HepG2 (cell line): ENCODE data around the gene HABP4. TPM values are rescaled to one million over a fixed set of nuclear protein-coding genes. Genes with fewer than 3 reads are reported as not detected.

Source experiments
- ATF1 ChIP-seq: IDR thresholded peaks from 2 replicates; pipeline ENCODE4 v1.6.1; 2016; ENCODE audit warnings: mild to moderate bottlenecking, control low read depth
- CAMTA2 ChIP-seq: sonication (generic); formaldehyde crosslinking; IDR thresholded peaks from 2 replicates; pipeline ENCODE4 v1.4.0; 2020; ENCODE audit warnings: mild to moderate bottlenecking, missing genetic modification reagents, borderline replicate concordance
- KMT2B ChIP-seq: IDR thresholded peaks from 2 replicates; pipeline ENCODE4 v1.6.1; 2016; ENCODE audit warnings: missing genetic modification reagents, missing compliant biosample characterization
- MTF1 ChIP-seq: sonication (generic); formaldehyde crosslinking; IDR thresholded peaks from 2 replicates; pipeline ENCODE4 v1.5.0; 2020; ENCODE audit warnings: missing genetic modification reagents
- NPAS2 ChIP-seq: sonication (generic); formaldehyde crosslinking; IDR thresholded peaks from 2 replicates; pipeline ENCODE4 v1.8.0; 2022; ENCODE audit warnings: mild to moderate bottlenecking, missing genetic modification reagents, borderline replicate concordance
- RARG ChIP-seq: sonication (generic); formaldehyde crosslinking; IDR thresholded peaks from 2 replicates; pipeline ENCODE4 v1.4.0; 2020; ENCODE audit warnings: low read depth, mild to moderate bottlenecking, missing genetic modification reagents
- RORA ChIP-seq: sonication (generic); formaldehyde crosslinking; IDR thresholded peaks from 2 replicates; pipeline ENCODE4 v1.5.0; 2020; ENCODE audit warnings: mild to moderate bottlenecking, missing genetic modification reagents, moderate library complexity
- SPEN ChIP-seq: sonication (generic); formaldehyde crosslinking; IDR thresholded peaks from 2 replicates; pipeline ENCODE4 v1.5.1; 2020; ENCODE audit warnings: low read depth, mild to moderate bottlenecking, missing genetic modification reagents
- SRSF1 ChIP-seq: fragments of 200-400 bp; formaldehyde crosslinking; optimal IDR thresholded peaks from 2 replicates; pipeline ENCODE3; 2017; ENCODE audit warnings: mild to moderate bottlenecking, low read depth, low read length, moderate library complexity
- ZNF282 ChIP-seq: fragments of 450-650 bp; IDR thresholded peaks from 2 replicates; pipeline ENCODE4 v1.6.1; 2018; ENCODE audit not compliant: partially characterized antibody
- polyA plus RNA-seq, 8 experiments: library from polyadenylated mRNA; depleted of rRNA in 3 of 8; stranded (reverse) in 7 of 8; unstranded in 1 of 8; fragments of >200 nt; fragmentation: Illumina TruSeq in 4 of 8; extraction: Trizol in 4 of 8; gene quantifications; 2 replicates each; pipeline versions ENCODE4 v1.2.1 to v1.2.3, GENCODE V29; 2011 to 2016; ENCODE audit warnings: low read depth in 4 of 8, missing spikeins in 1 of 8, mixed read lengths in 1 of 8; ENCODE audit not compliant: insufficient read depth in 1 of 8
- total RNA-seq, 5 experiments: library from RNA; depleted of rRNA; stranded (reverse); fragments of >200 nt; fragmentation: Illumina TruSeq; extraction: Trizol; gene quantifications; 2 replicates each; pipeline ENCODE4 v1.2.3, GENCODE V29; 2016; ENCODE audit warnings: low read depth in 1 of 5
- TF ChIP-seq, protein P1 (sequence below): fragments of 450-650 bp; IDR thresholded peaks from 2 replicates; pipeline ENCODE4 v1.6.1; 2017; ENCODE audit warnings: mild to moderate bottlenecking
- TF ChIP-seq, protein P2 (sequence below): sonication (generic); formaldehyde crosslinking; IDR thresholded peaks from 2 replicates; pipeline ENCODE4 v1.4.0; 2020; ENCODE audit warnings: mild to moderate bottlenecking, missing genetic modification reagents, borderline replicate concordance
- TF ChIP-seq, protein P3 (sequence below): sonication (generic); formaldehyde crosslinking; IDR thresholded peaks from 2 replicates; pipeline ENCODE4 v1.9.0; 2021; ENCODE audit warnings: missing genetic modification reagents, borderline replicate concordance
- TF ChIP-seq, protein P4 (sequence below): sonication (generic); formaldehyde crosslinking; IDR thresholded peaks from 2 replicates; pipeline ENCODE4 v1.8.1; 2023; ENCODE audit warnings: mild to moderate bottlenecking, moderate library complexity, missing genetic modification reagents
- TF ChIP-seq, protein P5 (sequence below): sonication (generic); formaldehyde crosslinking; conservative IDR thresholded peaks from 2 replicates; pipeline ENCODE4 v1.4.0; 2020; ENCODE audit warnings: missing genetic modification reagents
- TF ChIP-seq, protein P6 (sequence below): sonication (generic); formaldehyde crosslinking; IDR thresholded peaks from 2 replicates; pipeline ENCODE4 v1.8.1; 2023; ENCODE audit warnings: missing genetic modification reagents, inconsistent platforms, borderline replicate concordance

HABP4 gene
- total and polyA plus RNA-seq, 2 of the 13 experiments (the other 11 are each of a cell fraction or from before 2014, with no cell fraction given): 14.3 to 26.6 TPM

DNA sequence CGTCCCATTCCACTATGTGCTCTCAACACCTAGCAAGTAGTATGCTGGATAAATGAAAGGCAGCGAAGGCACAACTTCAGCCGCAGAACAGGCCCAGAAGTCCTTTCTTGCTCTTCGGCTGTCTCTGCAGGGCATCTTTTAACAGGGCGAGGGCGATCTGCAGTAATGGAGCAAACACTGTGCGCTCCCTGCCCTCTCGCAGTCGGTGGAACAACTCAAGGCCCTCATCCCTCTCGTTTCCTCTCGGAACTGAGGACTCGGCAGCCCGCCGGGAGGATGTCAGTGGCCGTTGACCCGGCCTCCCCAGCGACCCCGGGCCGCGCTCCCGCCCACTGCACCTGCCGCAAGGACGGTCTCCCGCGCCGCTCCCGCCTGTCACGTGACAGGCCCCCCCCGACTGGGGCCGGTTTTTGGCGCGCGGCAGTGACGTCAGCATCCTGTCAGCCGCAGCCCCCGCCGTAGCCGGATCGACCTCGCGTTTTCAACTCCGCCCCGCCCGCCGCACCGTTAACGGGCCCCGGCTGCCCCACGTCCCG lies 32.9 kb upstream of the HABP4 start (continued):
- TF ChIP-seq, protein P1, sequence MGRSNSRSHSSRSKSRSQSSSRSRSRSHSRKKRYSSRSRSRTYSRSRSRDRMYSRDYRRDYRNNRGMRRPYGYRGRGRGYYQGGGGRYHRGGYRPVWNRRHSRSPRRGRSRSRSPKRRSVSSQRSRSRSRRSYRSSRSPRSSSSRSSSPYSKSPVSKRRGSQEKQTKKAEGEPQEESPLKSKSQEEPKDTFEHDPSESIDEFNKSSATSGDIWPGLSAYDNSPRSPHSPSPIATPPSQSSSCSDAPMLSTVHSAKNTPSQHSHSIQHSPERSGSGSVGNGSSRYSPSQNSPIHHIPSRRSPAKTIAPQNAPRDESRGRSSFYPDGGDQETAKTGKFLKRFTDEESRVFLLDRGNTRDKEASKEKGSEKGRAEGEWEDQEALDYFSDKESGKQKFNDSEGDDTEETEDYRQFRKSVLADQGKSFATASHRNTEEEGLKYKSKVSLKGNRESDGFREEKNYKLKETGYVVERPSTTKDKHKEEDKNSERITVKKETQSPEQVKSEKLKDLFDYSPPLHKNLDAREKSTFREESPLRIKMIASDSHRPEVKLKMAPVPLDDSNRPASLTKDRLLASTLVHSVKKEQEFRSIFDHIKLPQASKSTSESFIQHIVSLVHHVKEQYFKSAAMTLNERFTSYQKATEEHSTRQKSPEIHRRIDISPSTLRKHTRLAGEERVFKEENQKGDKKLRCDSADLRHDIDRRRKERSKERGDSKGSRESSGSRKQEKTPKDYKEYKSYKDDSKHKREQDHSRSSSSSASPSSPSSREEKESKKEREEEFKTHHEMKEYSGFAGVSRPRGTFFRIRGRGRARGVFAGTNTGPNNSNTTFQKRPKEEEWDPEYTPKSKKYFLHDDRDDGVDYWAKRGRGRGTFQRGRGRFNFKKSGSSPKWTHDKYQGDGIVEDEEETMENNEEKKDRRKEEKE: no peak
- TF ChIP-seq, protein P2, sequence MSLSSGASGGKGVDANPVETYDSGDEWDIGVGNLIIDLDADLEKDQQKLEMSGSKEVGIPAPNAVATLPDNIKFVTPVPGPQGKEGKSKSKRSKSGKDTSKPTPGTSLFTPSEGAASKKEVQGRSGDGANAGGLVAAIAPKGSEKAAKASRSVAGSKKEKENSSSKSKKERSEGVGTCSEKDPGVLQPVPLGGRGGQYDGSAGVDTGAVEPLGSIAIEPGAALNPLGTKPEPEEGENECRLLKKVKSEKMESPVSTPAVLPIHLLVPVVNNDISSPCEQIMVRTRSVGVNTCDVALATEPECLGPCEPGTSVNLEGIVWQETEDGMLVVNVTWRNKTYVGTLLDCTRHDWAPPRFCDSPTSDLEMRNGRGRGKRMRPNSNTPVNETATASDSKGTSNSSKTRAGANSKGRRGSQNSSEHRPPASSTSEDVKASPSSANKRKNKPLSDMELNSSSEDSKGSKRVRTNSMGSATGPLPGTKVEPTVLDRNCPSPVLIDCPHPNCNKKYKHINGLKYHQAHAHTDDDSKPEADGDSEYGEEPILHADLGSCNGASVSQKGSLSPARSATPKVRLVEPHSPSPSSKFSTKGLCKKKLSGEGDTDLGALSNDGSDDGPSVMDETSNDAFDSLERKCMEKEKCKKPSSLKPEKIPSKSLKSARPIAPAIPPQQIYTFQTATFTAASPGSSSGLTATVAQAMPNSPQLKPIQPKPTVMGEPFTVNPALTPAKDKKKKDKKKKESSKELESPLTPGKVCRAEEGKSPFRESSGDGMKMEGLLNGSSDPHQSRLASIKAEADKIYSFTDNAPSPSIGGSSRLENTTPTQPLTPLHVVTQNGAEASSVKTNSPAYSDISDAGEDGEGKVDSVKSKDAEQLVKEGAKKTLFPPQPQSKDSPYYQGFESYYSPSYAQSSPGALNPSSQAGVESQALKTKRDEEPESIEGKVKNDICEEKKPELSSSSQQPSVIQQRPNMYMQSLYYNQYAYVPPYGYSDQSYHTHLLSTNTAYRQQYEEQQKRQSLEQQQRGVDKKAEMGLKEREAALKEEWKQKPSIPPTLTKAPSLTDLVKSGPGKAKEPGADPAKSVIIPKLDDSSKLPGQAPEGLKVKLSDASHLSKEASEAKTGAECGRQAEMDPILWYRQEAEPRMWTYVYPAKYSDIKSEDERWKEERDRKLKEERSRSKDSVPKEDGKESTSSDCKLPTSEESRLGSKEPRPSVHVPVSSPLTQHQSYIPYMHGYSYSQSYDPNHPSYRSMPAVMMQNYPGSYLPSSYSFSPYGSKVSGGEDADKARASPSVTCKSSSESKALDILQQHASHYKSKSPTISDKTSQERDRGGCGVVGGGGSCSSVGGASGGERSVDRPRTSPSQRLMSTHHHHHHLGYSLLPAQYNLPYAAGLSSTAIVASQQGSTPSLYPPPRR: peak; percentile 88
- TF ChIP-seq, protein P3, sequence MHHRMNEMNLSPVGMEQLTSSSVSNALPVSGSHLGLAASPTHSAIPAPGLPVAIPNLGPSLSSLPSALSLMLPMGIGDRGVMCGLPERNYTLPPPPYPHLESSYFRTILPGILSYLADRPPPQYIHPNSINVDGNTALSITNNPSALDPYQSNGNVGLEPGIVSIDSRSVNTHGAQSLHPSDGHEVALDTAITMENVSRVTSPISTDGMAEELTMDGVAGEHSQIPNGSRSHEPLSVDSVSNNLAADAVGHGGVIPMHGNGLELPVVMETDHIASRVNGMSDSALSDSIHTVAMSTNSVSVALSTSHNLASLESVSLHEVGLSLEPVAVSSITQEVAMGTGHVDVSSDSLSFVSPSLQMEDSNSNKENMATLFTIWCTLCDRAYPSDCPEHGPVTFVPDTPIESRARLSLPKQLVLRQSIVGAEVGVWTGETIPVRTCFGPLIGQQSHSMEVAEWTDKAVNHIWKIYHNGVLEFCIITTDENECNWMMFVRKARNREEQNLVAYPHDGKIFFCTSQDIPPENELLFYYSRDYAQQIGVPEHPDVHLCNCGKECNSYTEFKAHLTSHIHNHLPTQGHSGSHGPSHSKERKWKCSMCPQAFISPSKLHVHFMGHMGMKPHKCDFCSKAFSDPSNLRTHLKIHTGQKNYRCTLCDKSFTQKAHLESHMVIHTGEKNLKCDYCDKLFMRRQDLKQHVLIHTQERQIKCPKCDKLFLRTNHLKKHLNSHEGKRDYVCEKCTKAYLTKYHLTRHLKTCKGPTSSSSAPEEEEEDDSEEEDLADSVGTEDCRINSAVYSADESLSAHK (CRISPR knock-in tag): no peak
- TF ChIP-seq RORA: no peak
- TF ChIP-seq, protein P4, sequence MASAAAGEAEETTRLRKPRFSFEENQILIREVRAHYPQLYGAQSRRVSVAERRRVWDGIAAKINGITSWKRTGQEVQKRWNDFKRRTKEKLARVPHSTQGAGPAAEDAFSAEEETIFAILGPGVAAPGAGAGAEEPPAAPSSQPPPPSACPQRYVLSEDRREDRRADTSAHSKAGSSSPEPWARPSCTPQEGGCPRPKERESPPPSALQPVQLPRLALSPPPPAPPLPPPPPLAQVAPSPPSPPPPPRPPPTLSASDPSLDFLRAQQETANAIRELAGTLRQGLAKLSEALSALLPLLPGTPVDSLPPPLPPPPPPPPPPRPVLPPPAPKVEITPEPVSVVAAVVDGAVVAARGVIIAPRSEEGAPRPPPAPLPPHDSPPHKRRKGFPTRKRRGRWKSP (CRISPR knock-in tag): peak; percentile 66; the same call in 1 of the 2 replicates
- TF ChIP-seq, protein P5, sequence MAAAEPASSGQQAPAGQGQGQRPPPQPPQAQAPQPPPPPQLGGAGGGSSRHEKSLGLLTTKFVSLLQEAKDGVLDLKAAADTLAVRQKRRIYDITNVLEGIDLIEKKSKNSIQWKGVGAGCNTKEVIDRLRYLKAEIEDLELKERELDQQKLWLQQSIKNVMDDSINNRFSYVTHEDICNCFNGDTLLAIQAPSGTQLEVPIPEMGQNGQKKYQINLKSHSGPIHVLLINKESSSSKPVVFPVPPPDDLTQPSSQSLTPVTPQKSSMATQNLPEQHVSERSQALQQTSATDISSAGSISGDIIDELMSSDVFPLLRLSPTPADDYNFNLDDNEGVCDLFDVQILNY (CRISPR knock-in tag): peak; percentile 92
- peak; percentile 70 for TF ChIP-seq SRSF1
- TF ChIP-seq CAMTA2 (CRISPR knock-in tag): 0 out of 2 replicates have a peak, but pooled peaks have one; percentile 74
- TF ChIP-seq ATF1 (CRISPR knock-in tag): peak; percentile 90
- no peak for TF ChIP-seq NPAS2 (CRISPR knock-in tag)
- TF ChIP-seq, protein P6, sequence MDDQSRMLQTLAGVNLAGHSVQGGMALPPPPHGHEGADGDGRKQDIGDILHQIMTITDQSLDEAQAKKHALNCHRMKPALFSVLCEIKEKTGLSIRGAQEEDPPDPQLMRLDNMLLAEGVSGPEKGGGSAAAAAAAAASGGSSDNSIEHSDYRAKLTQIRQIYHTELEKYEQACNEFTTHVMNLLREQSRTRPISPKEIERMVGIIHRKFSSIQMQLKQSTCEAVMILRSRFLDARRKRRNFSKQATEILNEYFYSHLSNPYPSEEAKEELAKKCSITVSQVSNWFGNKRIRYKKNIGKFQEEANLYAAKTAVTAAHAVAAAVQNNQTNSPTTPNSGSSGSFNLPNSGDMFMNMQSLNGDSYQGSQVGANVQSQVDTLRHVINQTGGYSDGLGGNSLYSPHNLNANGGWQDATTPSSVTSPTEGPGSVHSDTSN (CRISPR knock-in tag): no peak
- TF ChIP-seq MTF1 (CRISPR knock-in tag): no peak
- TF ChIP-seq RARG (CRISPR knock-in tag): no peak
- peak; percentile 97 for TF ChIP-seq SPEN (CRISPR knock-in tag)
- TF ChIP-seq KMT2B (CRISPR knock-in tag): peak; percentile 97
- TF ChIP-seq ZNF282: no peak
